H9 (cell line): ENCODE results near the gene FYN. TPM values are rescaled to one million over a fixed set of nuclear protein-coding genes. Genes with fewer than 3 reads are reported as not detected.

Experiments used
- DNase-seq: peaks from one replicate; pipeline ENCODE4 v3.0.0-alpha.2; 2017
- H2AFZ ChIP-seq: one replicate; pipeline ENCODE4 v1.6.1; 2013; ENCODE audit warnings: mild to moderate bottlenecking, low read length, control low read depth, moderate library complexity
- H2AK5ac ChIP-seq: 2 replicates; pipeline ENCODE4 v1.6.1; 2013; ENCODE audit warnings: low read length, control low read depth, mixed read lengths; ENCODE audit not compliant: insufficient read length
- H2BK120ac ChIP-seq: one replicate; pipeline ENCODE4 v1.6.1; 2013; ENCODE audit warnings: low read depth, mild to moderate bottlenecking, low read length, control low read depth, inconsistent platforms; ENCODE audit not compliant: poor library complexity, severe bottlenecking
- H2BK12ac ChIP-seq: 2 replicates; pipeline ENCODE4 v1.6.1; 2013; ENCODE audit warnings: low read length, control low read depth, mixed read lengths, low read depth; ENCODE audit not compliant: insufficient read length
- H2BK15ac ChIP-seq: 2 replicates; pipeline ENCODE4 v1.6.1; 2013; ENCODE audit warnings: low read depth, low read length, control low read depth
- H2BK20ac ChIP-seq: one replicate; pipeline ENCODE4 v1.6.1; 2013; ENCODE audit warnings: low read depth, mild to moderate bottlenecking, low read length, control low read depth, inconsistent platforms; ENCODE audit not compliant: poor library complexity, severe bottlenecking
- H2BK5ac ChIP-seq: 2 replicates; pipeline ENCODE4 v1.6.1; 2013; ENCODE audit warnings: low read length, control low read depth, mixed read lengths; ENCODE audit not compliant: insufficient read length
- H3K14ac ChIP-seq: 2 replicates; pipeline ENCODE4 v1.6.1; 2013; ENCODE audit warnings: low read length, control low read depth; ENCODE audit not compliant: insufficient read depth
- H3K18ac ChIP-seq: 2 replicates; pipeline ENCODE4 v1.6.1; 2013; ENCODE audit warnings: low read depth, mild to moderate bottlenecking, mixed read lengths, low read length, control low read depth; ENCODE audit not compliant: insufficient read length
- H3K23ac ChIP-seq: 2 replicates; pipeline ENCODE4 v1.6.1; 2013; ENCODE audit warnings: low read length, control low read depth, mixed read lengths, low read depth; ENCODE audit not compliant: insufficient read length
- H3K23me2 ChIP-seq: 2 replicates; pipeline ENCODE4 v1.6.1; 2013; ENCODE audit warnings: low read depth, mild to moderate bottlenecking, mixed read lengths, low read length, control low read depth; ENCODE audit not compliant: insufficient read length, poor library complexity, severe bottlenecking
- H3K27ac ChIP-seq: 2 replicates; pipeline ENCODE4 v1.5.1; 2013; ENCODE audit warnings: low read length, control low read depth, mixed read lengths, low read depth; ENCODE audit not compliant: insufficient read length
- H3K27me3 ChIP-seq: 2 replicates; pipeline ENCODE4 v1.6.1; 2013; ENCODE audit warnings: low read length, control low read depth, inconsistent platforms; ENCODE audit not compliant: insufficient read depth
- H3K4ac ChIP-seq: 2 replicates; pipeline ENCODE4 v1.6.1; 2013; ENCODE audit warnings: low read depth, mild to moderate bottlenecking, control low read depth, inconsistent platforms, low read length, moderate library complexity
- H3K4me1 ChIP-seq: 2 replicates; pipeline ENCODE4 v1.6.1; 2013; ENCODE audit warnings: low read length, control low read depth, inconsistent platforms; ENCODE audit not compliant: insufficient read depth
- H3K4me2 ChIP-seq: 2 replicates; pipeline ENCODE4 v1.6.1; 2013; ENCODE audit warnings: low read length, control low read depth, mixed read lengths; ENCODE audit not compliant: insufficient read length, insufficient read depth
- H3K56ac ChIP-seq: 2 replicates; pipeline ENCODE4 v1.6.1; 2013; ENCODE audit warnings: low read depth, mild to moderate bottlenecking, mixed read lengths, low read length, control low read depth; ENCODE audit not compliant: insufficient read length
- H3K79me1 ChIP-seq: 2 replicates; pipeline ENCODE4 v1.6.1; 2013; ENCODE audit warnings: low read depth, mild to moderate bottlenecking, moderate library complexity, low read length, control low read depth, inconsistent platforms; ENCODE audit not compliant: insufficient read depth, poor library complexity, severe bottlenecking
- H3K79me2 ChIP-seq: 2 replicates; pipeline ENCODE4 v1.6.1; 2013; ENCODE audit warnings: low read length, control low read depth, inconsistent platforms; ENCODE audit not compliant: insufficient read depth
- H3K9ac ChIP-seq: 2 replicates; pipeline ENCODE4 v1.6.1; 2013; ENCODE audit warnings: low read length, control low read depth, mixed read lengths; ENCODE audit not compliant: insufficient read length; ENCODE audit errors: extremely low read depth
- H3K9me3 ChIP-seq: one replicate; pipeline ENCODE4 v1.6.1; 2013; ENCODE audit warnings: low read depth, low read length, inconsistent platforms; ENCODE audit not compliant: control insufficient read depth
- H3T11ph ChIP-seq: one replicate; pipeline ENCODE4 v1.6.1; 2013; ENCODE audit warnings: mild to moderate bottlenecking, low read length, control low read depth, inconsistent platforms
- H4K20me1 ChIP-seq: one replicate; pipeline ENCODE4 v1.6.1; 2013; ENCODE audit not compliant: control insufficient read depth, insufficient read length, insufficient read depth
- H4K5ac ChIP-seq: 2 replicates; pipeline ENCODE4 v1.6.1; 2013; ENCODE audit warnings: low read depth, mild to moderate bottlenecking, mixed read lengths, low read length, control low read depth; ENCODE audit not compliant: insufficient read length
- H4K8ac ChIP-seq: replicated peaks from 2 replicates; pipeline ENCODE4 v1.6.1; 2013; ENCODE audit warnings: low read length, control low read depth, mixed read lengths, low read depth; ENCODE audit not compliant: insufficient read length
- H4K91ac ChIP-seq: 2 replicates; pipeline ENCODE4 v1.6.1; 2013; ENCODE audit warnings: low read depth, mild to moderate bottlenecking, moderate library complexity, mixed read lengths, low read length, control low read depth; ENCODE audit not compliant: insufficient read length
- H3K27ac Mint-ChIP-seq, 3 experiments: 2 replicates in 2 of 3; 3 replicates in 1 of 3; pipeline ENCODE4 v1.8.0; 2020 to 2021; ENCODE audit warnings: mixed read lengths in 3 of 3, mild to moderate bottlenecking in 1 of 3, moderate library complexity in 1 of 3
- H3K27me3 Mint-ChIP-seq: 2 replicates; pipeline ENCODE4 v1.8.0; 2021; ENCODE audit warnings: low read depth, mild to moderate bottlenecking, moderate library complexity, mixed read lengths
- H3K36me3 Mint-ChIP-seq, 3 experiments: 2 replicates in 2 of 3; 3 replicates in 1 of 3; pipeline ENCODE4 v1.8.0; 2020 to 2021; ENCODE audit warnings: low read depth in 3 of 3, mixed read lengths in 3 of 3; ENCODE audit not compliant: insufficient read depth in 1 of 3
- H3K4me1 Mint-ChIP-seq, 2 experiments: 2 replicates each; pipeline ENCODE4 v1.8.0; 2020; ENCODE audit warnings: mixed read lengths in 2 of 2
- H3K4me3 Mint-ChIP-seq, 2 experiments: 2 replicates in 1 of 2; 3 replicates in 1 of 2; pipeline ENCODE4 v1.8.0; 2020 to 2021; ENCODE audit warnings: mild to moderate bottlenecking in 2 of 2, mixed read lengths in 2 of 2, moderate library complexity in 1 of 2
- H3K9me3 Mint-ChIP-seq, 2 experiments: 2 replicates in 1 of 2; 3 replicates in 1 of 2; pipeline ENCODE4 v1.8.0; 2020; ENCODE audit warnings: mild to moderate bottlenecking in 2 of 2, mixed read lengths in 2 of 2, moderate library complexity in 1 of 2
- WGBS: extraction: QIAGEN DNeasy Blood & Tissue Kit; methylation state at CpG from one replicate; pipeline ENCODE4 v1.1.7; 2013; ENCODE audit warnings: missing lambda C conversion rate, low lambda C conversion rate, mixed read lengths; ENCODE audit not compliant: insufficient read length; ENCODE audit errors: extremely low coverage; 5-methylcytosine and 5-hydroxymethylcytosine counted together
- total RNA-seq: library from RNA; stranded (reverse); gene quantifications from 2 replicates; pipeline ENCODE4 v1.2.1, GENCODE V29; 2021
- TF ChIP-seq, protein P1 (sequence below): fragments of 200-600 bp; sonication (generic); conservative IDR thresholded peaks from 3 replicates; pipeline ENCODE4 v1.8.0; 2021; ENCODE audit warnings: antibody characterized with exemption, mild to moderate bottlenecking

FYN gene
- total RNA-seq, 1 experiment from 2014 or later, result 64.8 TPM

DNA sequence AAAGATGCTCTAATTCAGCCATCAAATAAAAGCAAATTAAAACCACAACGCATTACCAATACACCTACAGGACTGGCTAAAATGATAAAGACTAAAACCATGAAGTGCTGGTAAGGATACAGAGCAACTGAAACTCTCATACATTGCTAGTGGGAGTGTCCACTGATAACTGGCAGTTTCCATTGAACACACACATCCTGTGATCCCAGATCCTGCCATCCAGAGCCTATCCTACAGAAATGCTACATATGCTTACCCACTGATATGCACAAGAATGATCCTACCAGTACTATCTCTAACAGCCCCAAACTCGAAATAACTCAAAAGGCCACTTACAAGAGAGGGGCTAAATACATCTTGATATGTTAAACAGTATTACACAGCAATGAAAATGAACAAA is 81.0 kb downstream of the FYN start:
- no peak overlapping the region for H3K4ac ChIP-seq
- peaks cover 2% of the 10 kb centered on the region for H3K4me1 ChIP-seq
- no peaks in the 10 kb centered on the region for H3K27me3 ChIP-seq
- no peak overlapping the region for H2BK12ac ChIP-seq
- H3K79me2 ChIP-seq, result no peaks in the 10 kb centered on the region
- no peaks in the 10 kb centered on the region for H3K9me3 ChIP-seq
- H3K14ac ChIP-seq, result no peak overlapping the region
- no peak overlapping the region for H4K8ac ChIP-seq
- no peak overlapping the region for H2AFZ ChIP-seq
- no peak overlapping the region for H2BK15ac ChIP-seq
- no peak overlapping the region for H3K27ac ChIP-seq
- DNase-seq, result no peak
- no CpG with 5 or more reads among the region's 2 CpGs for WGBS
- no peak overlapping the region for H3K56ac ChIP-seq
- H2BK20ac ChIP-seq, result no peak overlapping the region
- no peak overlapping the region for H2AK5ac ChIP-seq
- H3T11ph ChIP-seq, result no peak overlapping the region
- H3K79me1 ChIP-seq, result no peaks in the 10 kb centered on the region
- TF ChIP-seq, protein P1, sequence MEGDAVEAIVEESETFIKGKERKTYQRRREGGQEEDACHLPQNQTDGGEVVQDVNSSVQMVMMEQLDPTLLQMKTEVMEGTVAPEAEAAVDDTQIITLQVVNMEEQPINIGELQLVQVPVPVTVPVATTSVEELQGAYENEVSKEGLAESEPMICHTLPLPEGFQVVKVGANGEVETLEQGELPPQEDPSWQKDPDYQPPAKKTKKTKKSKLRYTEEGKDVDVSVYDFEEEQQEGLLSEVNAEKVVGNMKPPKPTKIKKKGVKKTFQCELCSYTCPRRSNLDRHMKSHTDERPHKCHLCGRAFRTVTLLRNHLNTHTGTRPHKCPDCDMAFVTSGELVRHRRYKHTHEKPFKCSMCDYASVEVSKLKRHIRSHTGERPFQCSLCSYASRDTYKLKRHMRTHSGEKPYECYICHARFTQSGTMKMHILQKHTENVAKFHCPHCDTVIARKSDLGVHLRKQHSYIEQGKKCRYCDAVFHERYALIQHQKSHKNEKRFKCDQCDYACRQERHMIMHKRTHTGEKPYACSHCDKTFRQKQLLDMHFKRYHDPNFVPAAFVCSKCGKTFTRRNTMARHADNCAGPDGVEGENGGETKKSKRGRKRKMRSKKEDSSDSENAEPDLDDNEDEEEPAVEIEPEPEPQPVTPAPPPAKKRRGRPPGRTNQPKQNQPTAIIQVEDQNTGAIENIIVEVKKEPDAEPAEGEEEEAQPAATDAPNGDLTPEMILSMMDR, result no peak
- H3K4me1 Mint-ChIP-seq, result peaks cover 9 to 13% of the 10 kb centered on the region in 2 experiments
- H3K18ac ChIP-seq, result no peak overlapping the region
- H2BK120ac ChIP-seq, result no peak overlapping the region
- H3K9me3 Mint-ChIP-seq, result no peaks in the 10 kb centered on the region
- no peak overlapping the region for H2BK5ac ChIP-seq
- H4K20me1 ChIP-seq, result no peaks in the 10 kb centered on the region
- no peak overlapping the region for H3K23ac ChIP-seq
- no peak overlapping the region for H3K27ac Mint-ChIP-seq
- peaks cover 0 to under 1% (median under 1%) of the 10 kb centered on the region in 3 experiments; a peak in 2 of 7 replicates for H3K36me3 Mint-ChIP-seq
- no peak overlapping the region for H3K4me3 Mint-ChIP-seq
- no peaks in the 10 kb centered on the region for H3K27me3 Mint-ChIP-seq
- H3K23me2 ChIP-seq, result no peaks in the 10 kb centered on the region
- H4K5ac ChIP-seq, result no peak overlapping the region
- no peak overlapping the region for H4K91ac ChIP-seq
- no peak overlapping the region for H3K9ac ChIP-seq
- no peak overlapping the region for H3K4me2 ChIP-seq
